Activated naive CD4-positive, alpha-beta T cell treated with anti-CD3 and anti-CD28 coated beads, Interleukin-2, amount 50 U/mL, for 24 hours (primary cell): ENCODE results near the gene PIH1D1.

Source experiments
- H3K27ac Mint-ChIP-seq: one replicate; pipeline ENCODE4 v1.8.0; 2021; ENCODE audit warnings: mild to moderate bottlenecking, mixed read lengths
- H3K27me3 Mint-ChIP-seq: one replicate; pipeline ENCODE4 v1.8.0; 2021; ENCODE audit warnings: mixed read lengths
- H3K36me3 Mint-ChIP-seq: one replicate; pipeline ENCODE4 v1.8.0; 2021; ENCODE audit warnings: mixed read lengths
- H3K4me1 Mint-ChIP-seq: one replicate; pipeline ENCODE4 v1.8.0; 2021; ENCODE audit warnings: mixed read lengths
- H3K4me3 Mint-ChIP-seq: one replicate; pipeline ENCODE4 v1.8.0; 2021; ENCODE audit warnings: mild to moderate bottlenecking, mixed read lengths
- H3K9me3 Mint-ChIP-seq: one replicate; pipeline ENCODE4 v1.8.0; 2021; ENCODE audit warnings: mixed read lengths

The PIH1D1 gene

DNA sequence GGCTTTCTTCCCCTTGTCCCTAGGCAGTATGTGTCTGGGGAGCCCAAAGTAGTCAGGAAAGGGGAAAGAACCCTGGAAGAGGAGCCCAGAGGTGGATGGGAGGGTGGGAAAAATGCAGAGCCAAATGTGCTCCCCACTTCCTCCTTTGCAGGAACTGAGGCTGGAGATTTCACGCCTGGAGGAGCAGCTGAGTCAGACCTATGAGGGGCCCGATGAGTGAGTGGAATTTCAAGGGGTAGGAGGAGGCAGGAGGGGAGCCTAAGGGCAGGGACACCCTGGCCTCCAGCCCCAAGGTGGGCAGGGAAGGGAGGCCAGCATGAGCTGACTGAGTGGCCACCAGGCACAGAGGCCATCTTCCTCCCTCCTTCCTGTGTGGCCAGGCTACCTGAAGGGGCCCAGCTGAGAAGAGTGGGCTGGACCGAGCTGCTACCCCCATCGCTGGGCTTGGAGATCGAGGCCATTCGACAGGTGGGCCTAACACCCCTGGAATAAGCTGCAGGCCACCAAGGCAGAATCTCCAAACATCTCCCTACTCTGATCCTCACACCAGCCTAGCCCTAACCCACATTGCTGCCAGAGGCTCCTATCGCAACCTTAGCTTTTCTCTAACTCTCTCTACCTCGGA lies 42.7 kb downstream of the PIH1D1 start:
- Mint-ChIP-seq H3K27ac (peak overlapping the region; percentile 52), H3K4me1 (peaks cover 49% of the 10 kb centered on the region), H3K4me3 (peak overlapping the region; percentile 47), H3K36me3 (no peaks in the 10 kb centered on the region), H3K27me3 (no peaks in the 10 kb centered on the region), H3K9me3 (no peaks in the 10 kb centered on the region)

DNA sequence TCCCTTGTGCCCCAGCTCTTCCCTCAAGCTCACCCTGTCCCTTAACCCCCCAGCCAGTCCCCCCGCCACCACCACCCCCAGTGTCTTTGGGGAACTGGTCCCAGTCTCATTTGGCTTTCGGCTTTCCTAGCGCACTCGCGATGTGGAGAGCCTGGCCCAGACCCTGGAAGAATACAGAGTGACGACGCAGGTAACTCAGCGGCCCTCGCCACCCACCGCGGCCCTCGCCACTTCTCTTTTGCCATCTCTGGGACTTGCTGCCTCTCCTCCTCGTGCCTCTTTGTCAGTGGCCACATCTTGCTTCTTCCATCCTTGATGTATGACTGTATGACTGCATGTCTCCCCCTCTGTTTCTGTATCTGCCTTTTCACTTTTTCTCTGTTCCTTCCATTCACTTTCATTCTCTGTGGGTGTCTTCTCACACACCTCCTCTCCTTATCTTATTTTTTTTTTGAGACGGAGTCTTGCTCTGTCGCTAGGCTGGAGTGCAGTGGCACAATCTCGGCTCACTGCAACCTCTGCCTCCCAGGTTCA lies 44.1 kb downstream of the PIH1D1 start:
- Mint-ChIP-seq H3K4me3 (no peak overlapping the region), H3K4me1 (peaks cover 48% of the 10 kb centered on the region), H3K27me3 (no peaks in the 10 kb centered on the region), H3K36me3 (no peaks in the 10 kb centered on the region), H3K9me3 (no peaks in the 10 kb centered on the region), H3K27ac (peak overlapping the region; percentile 26)

DNA sequence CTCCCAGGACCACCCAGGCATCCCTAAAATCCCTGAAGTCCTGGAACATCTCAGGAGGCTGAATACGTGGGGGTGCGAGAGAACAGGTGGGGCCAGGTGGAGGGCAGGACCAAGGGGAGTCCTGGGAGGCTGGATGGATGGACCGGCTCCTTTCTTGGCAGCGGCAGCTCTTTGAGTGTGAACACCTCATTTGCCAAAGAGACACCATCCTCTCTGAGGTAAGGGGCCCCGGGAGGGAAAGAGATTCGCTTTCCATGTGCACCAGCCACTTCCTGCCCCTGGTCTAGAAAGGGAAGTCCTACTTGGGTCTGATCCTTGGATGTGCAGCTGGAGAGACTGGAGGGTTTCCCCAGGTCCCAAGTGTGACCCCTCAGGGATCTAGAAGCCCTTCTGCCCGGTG lies 44.5 kb downstream of the PIH1D1 start:
- no peaks in the 10 kb centered on the region for H3K27me3 Mint-ChIP-seq
- H3K9me3 Mint-ChIP-seq: no peaks in the 10 kb centered on the region
- H3K4me1 Mint-ChIP-seq: peaks cover 43% of the 10 kb centered on the region
- H3K27ac Mint-ChIP-seq: no peak overlapping the region
- H3K4me3 Mint-ChIP-seq: no peak overlapping the region
- no peaks in the 10 kb centered on the region for H3K36me3 Mint-ChIP-seq

DNA sequence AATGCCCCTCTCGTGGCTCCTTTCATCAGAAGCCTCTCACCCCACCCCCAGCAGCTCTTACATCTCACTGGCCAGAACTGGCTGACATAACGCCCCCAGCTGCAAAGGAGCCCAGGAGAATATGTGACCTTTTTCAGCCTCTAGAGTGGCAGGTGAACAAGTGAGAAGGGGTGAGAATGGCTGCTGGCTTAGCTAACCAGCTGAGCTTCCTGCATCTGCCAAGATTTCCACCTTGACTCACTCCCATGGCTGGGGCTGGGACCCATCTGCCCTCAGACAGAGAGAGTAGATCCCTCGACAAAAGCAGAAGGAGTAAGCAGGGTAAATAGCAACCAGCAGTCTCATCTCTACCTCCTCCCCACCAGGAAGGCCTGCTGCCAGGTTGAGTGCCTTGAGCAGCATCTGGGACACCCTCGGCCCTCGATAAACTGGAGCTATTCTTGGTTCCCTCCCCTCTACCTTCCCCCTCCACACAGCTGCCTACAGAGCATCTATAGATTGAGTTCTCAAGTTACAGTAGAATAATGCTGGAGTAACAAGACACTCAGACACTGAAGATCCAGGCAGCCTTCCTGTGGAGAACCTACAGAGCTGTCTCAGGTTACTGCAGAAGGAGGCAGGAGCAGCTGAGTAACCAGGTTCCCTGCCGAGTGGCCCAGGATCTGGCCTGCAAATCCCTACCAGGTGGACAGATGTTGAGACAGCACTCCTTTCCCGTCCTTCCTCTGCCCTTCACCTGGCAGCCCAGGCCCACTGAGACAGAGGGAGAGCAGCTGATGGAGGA lies 48.0 kb downstream of the PIH1D1 start:
- H3K4me3 Mint-ChIP-seq: no peak overlapping the region
- no peaks in the 10 kb centered on the region for H3K27me3 Mint-ChIP-seq
- peak overlapping the region; percentile 30 for H3K27ac Mint-ChIP-seq
- H3K9me3 Mint-ChIP-seq: no peaks in the 10 kb centered on the region
- H3K36me3 Mint-ChIP-seq: no peaks in the 10 kb centered on the region
- H3K4me1 Mint-ChIP-seq: peaks cover 19% of the 10 kb centered on the region

DNA sequence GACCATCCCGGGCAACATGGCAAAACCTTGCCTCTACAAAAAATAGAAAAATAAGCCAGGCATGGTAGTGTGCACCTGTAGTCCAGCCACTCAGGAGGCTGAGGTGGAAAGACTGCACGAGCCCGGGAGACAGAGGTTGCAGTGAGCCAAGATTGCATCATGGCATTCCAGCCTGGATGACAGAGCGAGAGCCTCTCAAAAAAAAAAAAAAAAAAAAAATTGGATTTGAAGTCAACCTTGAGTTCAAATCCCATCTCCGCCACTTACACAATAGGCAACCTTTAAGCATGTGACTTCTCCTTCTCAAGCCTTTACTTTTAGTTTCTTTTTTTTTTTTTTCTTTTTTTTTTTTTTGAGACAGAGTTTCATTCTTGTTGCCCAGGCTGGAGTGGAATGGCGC lies 51.6 kb downstream of the PIH1D1 start:
- no peak overlapping the region for H3K4me3 Mint-ChIP-seq
- no peaks in the 10 kb centered on the region for H3K9me3 Mint-ChIP-seq
- peaks cover 22% of the 10 kb centered on the region for H3K4me1 Mint-ChIP-seq
- no peaks in the 10 kb centered on the region for H3K36me3 Mint-ChIP-seq
- H3K27ac Mint-ChIP-seq: no peak overlapping the region
- no peaks in the 10 kb centered on the region for H3K27me3 Mint-ChIP-seq

DNA sequence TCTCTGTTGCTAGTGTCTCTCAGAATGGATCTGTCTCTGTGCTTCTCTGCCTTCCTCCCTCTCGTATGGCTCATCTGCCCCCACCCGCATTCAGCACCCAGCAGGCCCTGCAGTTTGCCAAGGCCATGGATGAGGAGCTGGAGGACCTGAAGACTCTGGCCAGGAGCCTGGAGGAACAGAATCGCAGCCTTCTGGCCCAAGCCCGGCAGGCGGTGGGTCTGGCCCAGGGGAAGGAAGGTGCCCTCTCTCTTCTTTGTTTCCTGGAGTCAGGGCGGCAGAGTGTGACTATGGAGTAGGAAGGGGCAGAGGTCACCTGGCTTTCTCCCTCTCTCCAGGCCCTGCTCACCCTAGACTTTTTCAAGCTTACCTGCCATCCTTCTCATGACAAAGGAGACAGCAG lies 52.7 kb downstream of the PIH1D1 start:
- Mint-ChIP-seq H3K27ac (peak overlapping the region; percentile 36), H3K9me3 (no peaks in the 10 kb centered on the region), H3K27me3 (no peaks in the 10 kb centered on the region), H3K4me1 (peaks cover 22% of the 10 kb centered on the region), H3K36me3 (no peaks in the 10 kb centered on the region), H3K4me3 (no peak overlapping the region)

DNA sequence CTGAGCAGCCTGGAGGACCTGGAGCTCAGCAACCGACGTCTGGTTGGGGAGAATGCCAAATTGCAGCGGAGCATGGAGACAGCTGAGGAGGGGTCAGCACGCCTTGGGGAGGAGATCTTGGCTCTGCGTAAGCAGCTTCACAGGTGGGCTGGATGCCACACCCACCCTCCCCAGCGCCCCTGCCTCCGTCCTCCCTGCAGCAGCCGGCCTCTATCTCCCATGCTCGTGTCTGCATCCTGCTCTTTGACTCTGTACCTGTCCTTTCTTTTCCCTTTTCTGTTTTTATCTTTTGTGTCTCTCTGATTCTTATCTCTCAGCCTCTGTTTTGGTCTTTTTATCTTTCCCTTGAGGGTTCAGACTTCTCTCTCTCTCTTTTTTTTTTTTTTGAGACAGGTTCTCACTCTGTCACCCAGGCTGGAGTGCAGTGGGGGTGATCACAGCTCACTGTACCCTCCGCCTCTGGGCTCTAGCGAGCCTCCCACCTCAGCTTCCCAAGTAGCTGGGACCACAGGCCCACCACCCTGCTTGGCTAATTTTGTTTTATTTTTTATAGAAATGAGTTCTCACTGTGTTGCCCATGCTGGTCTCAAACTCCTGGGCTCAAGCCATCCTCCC lies 53.5 kb downstream of the PIH1D1 start:
- no peak overlapping the region for H3K4me3 Mint-ChIP-seq
- no peaks in the 10 kb centered on the region for H3K36me3 Mint-ChIP-seq
- H3K27me3 Mint-ChIP-seq: no peaks in the 10 kb centered on the region
- peak overlapping the region; percentile 60 for H3K27ac Mint-ChIP-seq
- H3K9me3 Mint-ChIP-seq: no peaks in the 10 kb centered on the region
- peaks cover 22% of the 10 kb centered on the region for H3K4me1 Mint-ChIP-seq

DNA sequence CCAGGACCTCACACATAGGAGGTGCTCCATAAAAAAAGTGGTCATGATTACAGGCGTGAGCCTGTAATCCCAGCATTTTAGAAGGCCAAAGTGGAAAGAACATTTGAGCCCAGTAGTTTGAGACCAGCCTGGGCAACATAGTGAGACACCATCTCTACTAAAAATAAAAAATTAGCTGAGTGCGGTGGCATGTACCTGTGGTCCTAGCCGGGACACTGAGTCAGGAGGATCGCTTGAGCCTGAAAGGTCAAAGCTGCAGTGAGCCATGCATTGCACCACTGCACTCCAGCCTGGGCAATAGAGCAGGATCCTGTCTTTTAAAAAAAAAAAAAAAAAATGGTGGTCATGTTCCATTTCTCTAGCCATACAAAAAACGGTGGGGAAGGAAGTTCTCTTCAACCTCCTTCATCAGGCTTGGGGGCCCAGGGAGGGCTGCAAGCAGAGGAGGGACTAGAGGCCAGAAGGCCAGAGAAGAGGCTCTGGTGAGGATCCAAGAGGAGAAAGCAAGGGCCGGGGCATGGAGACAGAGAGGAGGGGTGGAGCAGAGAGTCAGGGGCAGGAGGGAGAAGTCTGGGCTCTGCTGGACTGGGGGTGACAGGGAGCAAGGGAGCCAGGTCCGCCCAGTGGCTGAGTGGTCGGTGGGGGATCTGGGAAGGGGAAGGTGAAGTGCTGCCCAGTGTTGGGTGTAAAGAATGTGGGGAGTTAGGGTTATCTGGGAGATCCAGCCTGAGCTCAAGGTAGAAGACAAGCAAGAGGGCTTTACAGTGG lies 54.7 kb downstream of the PIH1D1 start:
- no peaks in the 10 kb centered on the region for H3K36me3 Mint-ChIP-seq
- H3K27me3 Mint-ChIP-seq: no peaks in the 10 kb centered on the region
- H3K4me3 Mint-ChIP-seq: no peak overlapping the region
- H3K27ac Mint-ChIP-seq: peak overlapping the region; percentile 70
- H3K4me1 Mint-ChIP-seq: peaks cover 24% of the 10 kb centered on the region
- H3K9me3 Mint-ChIP-seq: no peaks in the 10 kb centered on the region
